Superior temporal gyrus (tissue), 1 donor: ENCODE measurements around the gene EVI5.

Source experiments
- DNase-seq: peaks from one replicate; pipeline ENCODE4 v3.0.0-alpha.2; 2016; ENCODE audit errors: extremely low spot score

The EVI5 gene

DNA sequence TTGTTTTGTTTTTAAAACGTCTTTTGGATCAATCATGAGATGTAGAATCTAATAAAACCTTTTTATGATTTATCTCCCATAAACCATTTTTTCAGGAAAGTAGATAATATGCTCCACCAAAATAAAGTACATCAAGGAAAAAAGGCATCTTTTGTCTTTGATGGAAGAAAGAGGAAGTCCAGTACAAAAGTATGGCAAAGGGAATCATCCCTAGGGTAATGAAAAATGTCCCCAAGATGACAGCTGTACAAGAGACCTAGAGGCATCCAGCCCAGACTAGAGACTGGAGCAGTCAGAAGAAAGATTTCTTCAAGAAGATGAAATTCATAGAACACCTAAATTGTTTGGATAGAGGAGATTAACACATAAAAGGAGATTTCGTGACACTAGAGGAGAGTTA lies 265.9 kb downstream of the EVI5 start:
- no peak for DNase-seq

DNA sequence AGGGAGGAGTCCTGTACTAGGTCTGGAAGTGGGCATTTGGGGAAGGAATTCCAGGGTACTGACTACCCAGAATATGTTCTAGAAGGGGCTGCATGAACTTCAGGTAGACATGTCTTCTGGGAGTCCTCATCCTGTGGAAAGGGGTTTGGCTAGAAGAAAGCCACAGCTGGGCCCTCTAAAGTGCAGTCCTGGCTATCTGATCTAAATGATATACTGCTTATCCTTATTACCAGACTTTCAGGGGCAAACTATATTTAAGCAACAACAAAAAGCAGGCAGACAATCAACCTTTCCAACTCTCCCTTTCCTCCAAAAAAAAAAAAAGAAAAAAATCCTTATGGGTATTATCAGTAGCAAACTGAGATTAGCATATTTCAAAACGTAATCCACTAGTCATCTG lies 268.3 kb downstream of the EVI5 start:
- no peak for DNase-seq

DNA sequence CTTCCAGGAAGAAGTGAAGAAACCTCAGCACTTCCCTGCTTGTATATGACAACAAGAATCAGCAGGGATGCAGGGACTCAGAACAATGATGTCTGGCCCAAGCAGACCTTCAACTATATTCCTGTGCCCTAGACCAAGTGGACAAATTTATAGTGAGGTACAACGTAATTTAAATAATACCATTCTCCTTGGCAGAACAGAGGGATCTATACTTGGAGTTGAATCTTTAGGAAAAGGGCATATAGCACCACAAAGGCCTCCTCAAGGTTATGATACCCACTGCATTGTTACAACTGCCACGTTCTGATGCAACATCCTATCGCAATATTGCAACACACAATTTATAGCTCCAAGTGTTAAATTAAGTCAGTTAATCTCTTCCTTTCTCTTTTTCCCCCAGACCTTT lies 269.1 kb downstream of the EVI5 start:
- DNase-seq: no peak

DNA sequence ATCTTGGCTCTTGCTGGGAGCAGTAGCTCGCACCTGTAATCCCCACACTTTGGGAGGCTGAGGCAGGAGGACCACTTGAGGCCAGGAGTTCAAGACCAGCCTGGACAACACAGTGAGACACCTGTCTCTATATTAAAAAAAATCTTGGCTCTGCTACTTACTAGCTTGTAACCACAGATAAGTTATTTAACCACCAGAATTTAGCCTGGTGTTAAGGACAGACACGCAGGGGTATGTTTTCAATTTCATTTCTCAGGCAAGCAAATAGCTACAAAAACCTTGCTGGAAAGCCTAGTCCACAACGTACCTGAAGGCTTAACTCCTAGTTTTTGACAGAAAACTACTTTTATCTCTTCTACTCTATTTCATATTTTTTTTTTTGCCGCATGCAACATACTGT lies 273.4 kb downstream of the EVI5 start:
- DNase-seq: no peak

DNA sequence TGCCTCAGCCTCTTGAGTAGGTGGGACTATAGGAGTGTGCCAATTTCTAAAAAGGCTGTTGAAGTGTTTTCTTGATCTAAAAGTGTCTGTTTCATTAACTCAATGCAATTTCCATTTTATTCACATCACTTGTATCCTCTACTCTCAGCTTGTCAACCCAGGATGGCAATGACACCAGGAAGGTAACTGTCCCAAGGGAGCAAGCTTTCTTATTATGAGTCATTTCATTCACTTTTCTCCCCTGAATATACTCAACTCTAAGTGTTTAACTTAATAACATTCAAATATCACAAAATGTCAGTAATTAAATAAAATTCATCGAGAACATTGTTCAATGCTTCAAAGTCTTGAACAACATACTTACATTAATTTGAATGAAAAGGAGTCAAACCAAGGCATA lies 275.3 kb downstream of the EVI5 start:
- DNase-seq: no peak

DNA sequence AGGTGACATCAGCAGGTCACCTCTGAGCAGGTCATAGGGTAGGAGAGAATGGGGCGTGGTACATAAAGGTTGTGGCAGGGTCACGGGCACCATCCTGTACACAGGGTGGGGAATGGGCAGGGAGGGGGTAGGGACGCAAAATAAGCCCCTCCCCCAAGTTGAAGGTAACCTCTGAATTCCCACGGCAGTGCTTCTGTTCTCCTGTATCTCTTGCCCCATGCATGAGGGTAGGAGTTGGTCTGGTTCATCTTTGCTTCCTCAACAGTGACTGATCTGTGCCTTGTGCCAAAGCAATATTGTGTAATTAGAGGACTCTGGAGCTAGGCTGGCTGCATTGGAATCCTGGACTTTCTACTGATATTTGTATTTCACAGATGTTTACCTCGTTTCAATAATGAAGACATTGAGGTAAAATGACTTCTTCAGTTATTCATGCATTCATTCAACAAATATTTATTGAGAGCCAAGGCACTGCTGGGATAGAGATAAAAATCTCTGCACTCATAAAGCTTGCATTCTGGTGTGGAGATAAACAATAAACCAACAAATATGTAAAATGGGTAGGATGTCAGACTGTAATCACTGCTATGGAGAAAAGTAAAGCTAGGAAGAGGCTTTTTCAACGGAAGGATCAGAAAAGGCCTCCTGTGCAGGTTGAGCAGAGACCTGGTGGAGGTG lies 279.8 kb downstream of the EVI5 start:
- DNase-seq: no peak

DNA sequence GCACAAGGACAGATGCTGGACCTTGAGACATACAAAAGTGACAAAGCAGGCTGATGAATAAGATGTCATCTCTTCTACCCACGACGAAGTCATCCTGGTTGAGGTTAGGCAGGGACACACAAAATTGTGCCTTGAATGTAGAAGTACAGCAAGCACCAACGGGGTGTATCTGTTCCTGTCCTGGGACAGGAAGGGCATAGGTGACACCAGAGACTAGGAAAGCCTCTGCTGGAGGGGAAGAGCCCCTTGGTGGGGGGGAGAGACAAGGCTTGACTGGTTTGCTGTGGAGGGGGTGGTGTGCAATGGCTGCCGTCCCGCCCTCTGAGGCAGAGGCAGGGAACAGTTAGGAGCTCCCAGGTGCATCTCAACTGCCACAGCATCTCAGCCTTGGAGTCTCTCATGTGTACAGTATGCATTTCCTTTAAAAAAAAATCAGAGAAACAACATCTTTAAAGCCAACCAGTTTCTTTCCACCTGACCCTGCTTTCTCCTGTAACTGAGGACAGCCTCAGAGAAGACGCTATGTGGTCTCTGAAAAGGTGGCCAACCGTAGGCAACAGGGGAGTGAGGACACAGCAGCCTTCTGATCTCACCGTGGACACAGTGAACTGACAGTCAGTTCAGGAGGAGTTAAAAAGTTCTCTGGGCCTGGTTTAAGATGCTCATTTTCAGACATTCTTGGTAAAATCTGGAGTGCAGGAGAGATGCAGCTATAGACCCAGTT lies 280.5 kb downstream of the EVI5 start:
- DNase-seq: no peak

DNA sequence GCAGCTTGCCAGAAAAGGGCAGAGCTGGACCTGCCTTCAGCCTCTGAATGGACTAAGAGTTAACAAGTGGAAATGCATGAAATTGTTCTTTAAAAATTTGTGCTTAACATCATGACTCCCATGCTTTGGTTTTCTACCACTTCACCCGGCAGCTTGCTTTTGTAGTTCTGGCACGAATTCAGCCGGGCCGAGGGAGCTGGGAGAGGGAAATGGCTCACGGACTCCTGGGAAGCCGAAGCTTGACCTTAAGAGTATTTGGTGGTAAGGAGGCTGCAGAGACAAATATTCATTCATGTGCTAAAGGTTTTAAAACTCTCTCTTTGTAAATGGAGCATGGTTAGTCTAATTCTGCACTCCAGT lies 281.0 kb downstream of the EVI5 start:
- DNase-seq: no peak

DNA sequence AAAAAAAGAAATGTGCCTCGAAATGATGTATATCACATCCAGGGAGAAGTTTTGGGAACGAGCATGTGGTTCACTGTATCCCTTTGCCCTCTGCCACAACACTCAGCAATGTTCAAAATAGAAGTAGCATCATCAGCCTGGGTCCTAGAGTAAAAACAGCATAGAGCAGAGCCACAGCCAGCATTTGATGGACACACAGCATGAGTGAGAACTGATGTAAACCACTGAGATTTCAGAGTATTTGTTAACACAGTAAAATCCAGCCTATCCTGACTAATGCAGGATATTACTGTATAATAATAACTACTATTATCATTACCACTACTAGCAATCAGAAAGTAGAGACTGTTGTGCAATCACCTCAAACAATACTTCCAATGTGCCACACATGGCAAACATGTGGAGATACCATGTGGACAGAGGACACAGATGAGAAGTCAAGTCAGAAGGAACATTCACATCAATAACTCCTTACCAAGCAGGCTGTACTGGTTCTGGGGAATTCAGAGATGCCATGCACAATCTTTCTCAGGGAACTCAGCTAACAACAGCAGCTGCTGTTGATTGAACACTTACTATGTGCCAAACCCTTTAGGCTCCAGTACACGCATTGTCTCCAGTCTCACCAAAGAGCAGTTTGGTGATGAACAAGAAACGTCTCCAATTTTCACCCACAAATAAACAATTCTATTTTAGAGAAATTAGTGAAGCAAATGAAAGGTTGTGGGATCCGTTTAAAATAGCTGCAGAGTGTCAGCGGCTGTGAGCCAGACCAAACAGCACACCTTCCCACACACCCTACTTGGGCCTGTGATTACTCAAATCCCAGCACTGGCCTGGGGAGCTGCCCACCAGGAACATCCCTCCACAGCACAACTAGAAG lies 281.6 kb downstream of the EVI5 start:
- DNase-seq: no peak

DNA sequence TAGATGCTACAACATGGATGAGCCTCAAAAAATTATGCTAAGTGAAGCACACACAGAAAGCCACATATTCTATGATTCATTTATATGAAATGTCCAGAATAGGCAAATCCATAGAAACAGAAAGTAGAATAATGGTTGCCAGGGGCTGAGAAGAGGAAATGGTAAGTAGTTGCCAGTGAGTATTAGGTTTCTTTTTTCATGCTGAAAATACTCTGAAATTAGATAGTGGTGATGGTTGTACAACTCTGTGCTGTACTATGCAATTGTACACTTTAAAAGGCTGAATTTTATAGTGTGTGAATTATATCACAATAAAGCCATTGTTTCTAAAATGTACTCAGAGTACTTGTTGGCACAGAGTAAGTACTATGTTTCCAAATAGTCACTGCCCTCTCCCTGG lies 282.7 kb downstream of the EVI5 start:
- no peak for DNase-seq

DNA sequence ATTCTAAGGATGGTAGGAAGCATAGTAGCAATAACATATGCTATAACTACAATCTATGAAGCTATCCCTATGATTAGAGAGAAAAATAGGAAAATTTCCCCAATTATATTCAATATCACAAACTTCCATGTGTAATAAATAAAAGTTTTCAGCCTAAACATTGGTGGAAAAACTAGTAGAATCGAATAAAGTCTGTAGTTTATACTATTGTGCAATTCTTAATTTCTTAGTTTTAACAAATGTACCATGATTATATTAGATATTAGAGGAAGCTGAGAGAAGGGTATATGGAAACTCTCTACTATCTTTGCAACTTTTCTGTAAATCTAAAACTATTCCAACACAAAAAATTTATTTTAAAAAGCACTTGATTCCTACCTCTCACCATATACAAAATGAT lies 284.4 kb downstream of the EVI5 start:
- DNase-seq: no peak

DNA sequence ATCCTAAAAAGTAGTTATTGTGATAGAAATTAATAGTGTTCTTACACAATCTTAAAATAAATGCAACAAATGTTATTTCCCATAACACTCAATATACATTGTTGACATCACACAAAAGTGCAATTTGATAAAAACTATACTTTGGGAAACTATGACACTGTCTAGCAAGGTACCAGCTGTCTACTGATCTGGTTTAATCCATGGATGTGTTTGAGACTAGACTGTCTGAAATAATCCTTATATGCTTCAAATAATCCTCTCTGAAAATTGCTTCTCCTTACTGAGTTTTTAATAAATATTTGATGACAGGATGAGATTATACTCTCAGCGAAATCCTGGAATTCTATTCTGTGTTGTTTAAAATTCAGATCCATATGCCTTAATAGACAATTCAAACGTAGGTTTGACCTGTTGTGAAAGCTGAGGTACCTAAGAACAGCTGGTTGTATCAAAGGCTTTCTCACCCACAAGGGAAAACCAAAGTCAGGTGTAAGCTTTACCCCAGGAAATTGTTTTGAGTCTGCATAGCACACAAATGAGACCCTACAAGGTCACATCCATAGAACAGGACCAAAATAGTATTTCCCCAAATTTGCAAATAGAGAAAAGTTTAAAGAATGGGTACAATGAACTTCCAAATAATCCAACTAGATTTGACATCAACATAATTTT lies 289.4 kb downstream of the EVI5 start:
- DNase-seq: no peak

DNA sequence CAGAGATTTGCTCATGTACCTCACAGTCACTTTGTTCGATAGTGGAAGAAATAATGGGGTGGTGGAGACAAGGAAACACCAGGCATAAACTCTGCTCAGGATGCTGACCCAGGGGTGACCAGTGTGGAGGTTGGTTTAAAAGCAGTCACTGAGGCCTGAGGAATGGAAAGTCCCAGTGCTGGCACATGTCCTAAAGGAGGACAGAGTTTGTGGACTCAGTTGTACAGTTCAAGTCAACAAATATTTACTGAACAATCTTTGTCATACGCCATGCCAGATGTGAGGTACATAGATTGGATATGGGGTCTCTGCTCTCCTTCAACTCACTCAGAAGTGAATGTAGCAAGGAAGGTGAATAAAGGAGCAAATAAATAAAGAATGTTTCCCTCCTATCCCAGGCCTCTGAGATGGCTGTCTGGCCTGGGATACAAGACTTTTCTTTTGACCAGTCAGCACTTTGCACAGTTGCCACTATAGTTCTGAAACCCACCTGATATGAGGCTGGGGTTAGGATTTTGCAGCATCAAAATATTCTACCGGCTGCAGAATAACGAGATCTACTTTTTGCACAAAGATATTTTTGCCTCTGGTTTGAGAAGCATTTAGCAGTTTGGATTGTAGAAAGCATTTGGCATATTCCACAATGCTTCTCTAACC lies 290.3 kb downstream of the EVI5 start:
- DNase-seq: no peak

DNA sequence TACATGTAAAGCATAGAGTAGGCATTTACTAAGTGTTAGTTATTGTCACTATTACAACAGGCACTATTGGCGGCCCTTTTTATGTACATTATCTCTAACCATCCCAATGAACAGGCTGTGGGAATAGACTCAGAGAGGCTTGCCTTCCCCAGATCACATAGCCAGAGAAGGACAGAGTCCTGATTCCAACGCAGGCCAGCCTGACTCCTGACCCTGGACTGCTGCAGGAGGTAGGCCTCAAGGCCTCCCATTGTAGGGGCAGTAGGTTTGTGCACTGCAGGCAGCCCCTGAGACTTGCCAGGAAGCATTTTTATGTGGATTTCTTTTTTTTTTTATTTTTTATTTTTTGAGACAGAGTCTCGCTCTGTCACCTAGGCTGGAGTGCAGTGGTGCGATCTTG lies 291.8 kb downstream of the EVI5 start:
- DNase-seq: no peak

DNA sequence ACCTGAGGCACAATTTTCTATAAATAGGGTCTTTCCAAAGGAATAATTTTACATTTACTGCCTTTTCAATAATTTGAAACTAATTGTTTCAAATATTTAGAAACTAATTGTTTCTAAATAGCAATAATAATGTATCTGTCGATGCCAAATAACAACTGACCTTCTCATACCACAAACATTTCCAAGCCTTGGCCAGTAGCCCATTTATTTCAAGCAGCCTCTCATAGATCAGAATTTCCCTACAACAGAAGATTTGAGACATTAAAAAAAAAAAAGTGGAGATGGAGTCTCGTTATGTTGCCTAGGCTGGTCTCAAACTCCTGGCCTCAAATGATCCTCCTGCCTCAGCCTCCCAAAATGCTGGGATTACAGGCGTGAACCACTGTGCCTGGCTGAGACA lies 296.1 kb downstream of the EVI5 start:
- DNase-seq: no peak

DNA sequence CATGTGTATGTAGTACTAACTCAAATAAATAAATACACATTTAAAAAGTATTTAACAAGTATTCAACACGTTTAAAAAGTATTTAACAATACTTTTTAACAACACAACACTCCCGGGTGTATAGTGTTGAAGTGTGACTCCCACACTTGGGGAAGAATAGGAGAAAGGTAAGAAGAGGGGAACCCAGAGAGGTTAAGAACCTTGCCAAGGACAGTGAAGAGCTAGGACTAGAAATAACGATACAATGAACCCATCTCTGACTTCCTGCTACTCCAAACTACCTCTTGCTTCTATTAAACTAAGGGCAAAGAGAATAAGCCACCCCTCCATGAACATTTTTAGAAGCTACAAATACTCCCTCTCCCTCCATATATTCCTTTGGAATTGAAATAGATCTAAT lies 296.5 kb downstream of the EVI5 start:
- no peak for DNase-seq

DNA sequence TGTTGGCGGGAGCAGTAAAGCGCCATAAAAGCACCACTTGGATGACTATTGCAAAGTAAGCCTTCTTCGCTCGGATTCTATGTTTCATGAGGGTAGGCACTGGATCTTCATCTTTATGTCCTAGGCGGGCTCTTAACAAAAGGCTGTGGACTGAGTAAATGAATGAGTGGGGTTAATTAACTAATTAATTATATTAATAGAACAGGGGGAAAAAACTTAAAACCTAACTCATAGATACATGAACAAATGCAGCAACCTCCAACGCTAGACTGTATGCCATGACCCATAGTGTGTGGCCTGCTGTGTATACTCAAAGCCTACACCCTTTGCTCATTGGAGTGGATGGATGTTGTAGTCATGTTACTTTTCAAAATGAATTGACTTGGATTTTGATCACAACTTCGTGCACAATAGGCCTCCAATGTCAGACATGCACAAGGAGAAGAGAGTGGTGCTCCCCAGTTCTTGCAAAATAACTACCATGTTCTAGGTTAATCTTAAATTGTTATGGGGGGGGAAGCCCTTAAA lies 297.8 kb downstream of the EVI5 start:
- no peak for DNase-seq

DNA sequence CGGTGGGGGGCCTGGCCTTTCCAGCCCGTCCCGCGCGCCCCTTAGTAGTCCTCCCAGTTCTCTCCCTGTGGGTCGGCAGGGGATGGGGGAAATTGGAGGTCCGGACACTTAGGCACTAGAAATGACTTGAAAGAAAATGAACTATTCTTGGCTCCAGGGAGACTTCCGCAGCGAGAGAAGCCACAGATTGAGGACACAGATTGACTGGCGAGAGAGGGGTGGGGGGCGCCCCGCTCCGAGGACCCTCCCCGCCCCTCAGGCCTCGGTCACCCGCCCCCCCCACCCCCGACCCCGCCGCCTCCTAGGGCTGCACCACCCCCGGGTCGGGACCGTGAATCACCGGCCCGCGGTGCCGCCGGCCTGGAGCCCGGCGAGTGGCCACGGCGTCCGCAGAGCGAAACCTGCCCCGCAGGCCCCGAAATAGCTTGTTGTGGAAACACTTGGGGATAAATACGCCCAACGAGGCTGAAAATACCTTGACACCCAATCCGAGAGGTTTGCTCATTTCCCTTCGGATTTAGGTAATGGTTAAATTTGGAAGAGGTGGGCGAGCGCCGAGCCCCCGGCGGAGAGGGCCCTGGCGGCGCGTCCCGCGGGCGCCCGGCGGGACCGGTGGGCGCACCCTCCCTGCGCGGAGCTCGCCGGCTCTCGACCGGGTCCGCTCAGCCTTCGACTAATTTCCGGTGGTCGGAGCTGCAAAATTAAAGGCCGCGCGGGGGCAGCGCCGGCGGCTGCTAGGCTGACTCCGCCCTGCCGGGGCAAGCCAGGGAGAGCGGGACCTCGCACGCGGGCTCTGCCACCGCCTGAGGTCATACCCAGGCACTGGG lies 298.4 kb downstream of the EVI5 start, which contains the start of gene GFI1:
Gene GFI1, minus strand, starts transcription at position 675 of the 827 bp plus-strand sequence. CDS start 3,438 bp downstream, outside the sequence.
- DNase-seq: no peak

DNA sequence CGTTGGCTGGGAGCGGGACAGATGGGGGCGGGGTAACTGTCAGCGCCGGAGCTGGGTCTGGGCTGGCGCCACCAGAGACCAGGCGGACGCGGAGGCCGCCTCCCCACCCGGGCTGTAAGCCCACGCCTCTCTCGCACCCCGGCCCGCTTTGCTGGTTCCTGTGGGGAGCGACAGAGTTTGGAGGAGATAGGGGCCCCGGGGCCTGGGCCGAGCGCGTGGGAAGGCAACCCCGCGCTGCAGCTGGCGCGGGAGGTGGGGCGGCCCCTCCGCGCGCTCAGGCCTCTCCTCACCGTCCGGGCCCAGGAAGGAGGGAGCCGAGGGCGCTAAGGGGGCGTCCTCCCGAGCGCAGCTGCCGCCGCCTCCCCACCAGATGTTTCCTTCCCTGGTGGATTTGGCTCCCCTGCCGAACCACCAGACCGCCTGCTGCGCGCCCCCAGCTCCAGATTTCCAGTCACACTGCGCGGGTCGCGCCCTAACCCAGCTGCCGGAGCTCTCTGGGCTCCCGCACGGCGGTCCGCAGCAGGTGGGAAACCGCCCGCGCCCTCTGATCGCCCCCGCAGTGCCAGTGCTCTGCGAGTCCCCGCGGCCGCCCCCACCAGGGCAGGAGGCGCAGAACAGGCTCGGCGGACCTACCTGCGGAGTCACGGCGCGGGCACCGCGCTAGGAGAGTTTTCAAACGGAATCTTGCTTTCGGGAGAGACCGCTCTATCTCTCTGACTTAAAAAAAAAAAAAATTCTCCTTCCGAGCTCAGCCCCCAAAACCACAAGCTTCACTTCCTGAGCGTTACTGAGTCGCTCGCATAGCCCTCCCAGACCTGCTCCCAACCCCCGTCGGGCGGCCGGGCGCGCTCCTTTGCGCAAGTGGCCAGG lies 299.3 kb downstream of the EVI5 start:
- DNase-seq: no peak
